ENCODE data around the gene GAP43.

Gene GAP43

GRCh38 chr3:115768661-115769060, 145.4 kb downstream of the GAP43 start:
- no peak for DNase-seq

All from activated CD8-positive, alpha-beta memory T cell treated with anti-CD3 and anti-CD28 coated beads, Interleukin-2, amount 50 U/mL, for 48 hours (primary cell).